Dermis microvascular lymphatic vessel endothelial cell (primary cell): Measurements from ENCODE around the gene LEMD3. TPM values are rescaled to one million over a fixed set of nuclear protein-coding genes. Genes with fewer than 3 reads are reported as not detected.
A peak's percentile ranks its signal among the peaks of the same experiment; 100 is the strongest.

Experiments
- DNase-seq, 2 donors: peaks; one replicate each; pipeline versions ENCODE4 v3.0.0 to v3.0.0-alpha.2; 2010; ENCODE audit warnings: low read depth in 2 of 2
- total RNA-seq: library from RNA; depleted of rRNA; stranded (reverse); fragments of >200 nt; gene quantifications from 2 replicates; pipeline ENCODE4 v1.2.1, GENCODE V29; 2014

The LEMD3 gene
- 21.8 and 22.4 TPM in 2 replicates for total RNA-seq

DNA sequence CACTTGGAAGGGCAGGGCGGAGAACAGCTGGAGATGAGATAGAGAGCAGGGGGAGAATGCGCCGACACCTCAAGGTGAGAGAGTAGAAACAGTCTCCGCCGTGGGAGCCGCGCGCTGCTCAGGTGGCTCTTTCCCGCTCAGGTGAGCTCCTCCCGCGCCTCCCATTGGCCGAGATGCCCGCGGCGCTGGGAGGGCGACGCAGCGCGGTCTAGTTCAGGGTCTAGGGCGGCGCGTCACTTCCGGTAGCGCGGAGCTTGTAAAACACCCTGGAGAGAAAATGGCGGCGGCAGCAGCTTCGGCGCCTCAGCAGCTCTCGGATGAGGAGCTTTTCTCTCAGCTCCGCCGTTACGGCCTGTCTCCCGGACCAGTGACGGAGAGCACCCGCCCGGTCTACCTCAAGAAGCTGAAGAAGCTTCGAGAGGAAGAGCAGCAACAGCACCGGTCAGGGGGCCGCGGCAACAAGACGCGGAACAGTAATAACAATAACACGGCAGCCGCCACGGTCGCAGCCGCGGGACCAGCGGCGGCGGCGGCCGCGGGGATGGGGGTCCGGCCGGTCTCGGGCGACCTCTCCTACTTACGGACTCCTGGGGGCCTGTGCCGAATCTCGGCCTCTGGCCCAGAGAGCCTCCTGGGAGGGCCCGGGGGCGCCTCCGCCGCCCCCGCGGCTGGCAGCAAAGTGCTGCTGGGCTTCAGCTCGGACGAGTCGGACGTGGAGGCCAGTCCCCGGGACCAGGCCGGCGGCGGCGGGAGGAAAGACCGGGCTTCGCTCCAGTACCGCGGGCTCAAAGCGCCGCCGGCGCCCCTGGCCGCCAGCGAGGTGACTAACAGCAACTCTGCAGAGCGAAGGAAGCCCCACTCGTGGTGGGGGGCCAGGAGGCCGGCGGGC is at the start of gene LEMD3:
Gene LEMD3 (plus strand): TSS at position 264 of the 889 bp plus-strand sequence. CDS start 14 bp downstream, at position 278.
- DNase-seq: peak; percentile 77 to 94

DNA sequence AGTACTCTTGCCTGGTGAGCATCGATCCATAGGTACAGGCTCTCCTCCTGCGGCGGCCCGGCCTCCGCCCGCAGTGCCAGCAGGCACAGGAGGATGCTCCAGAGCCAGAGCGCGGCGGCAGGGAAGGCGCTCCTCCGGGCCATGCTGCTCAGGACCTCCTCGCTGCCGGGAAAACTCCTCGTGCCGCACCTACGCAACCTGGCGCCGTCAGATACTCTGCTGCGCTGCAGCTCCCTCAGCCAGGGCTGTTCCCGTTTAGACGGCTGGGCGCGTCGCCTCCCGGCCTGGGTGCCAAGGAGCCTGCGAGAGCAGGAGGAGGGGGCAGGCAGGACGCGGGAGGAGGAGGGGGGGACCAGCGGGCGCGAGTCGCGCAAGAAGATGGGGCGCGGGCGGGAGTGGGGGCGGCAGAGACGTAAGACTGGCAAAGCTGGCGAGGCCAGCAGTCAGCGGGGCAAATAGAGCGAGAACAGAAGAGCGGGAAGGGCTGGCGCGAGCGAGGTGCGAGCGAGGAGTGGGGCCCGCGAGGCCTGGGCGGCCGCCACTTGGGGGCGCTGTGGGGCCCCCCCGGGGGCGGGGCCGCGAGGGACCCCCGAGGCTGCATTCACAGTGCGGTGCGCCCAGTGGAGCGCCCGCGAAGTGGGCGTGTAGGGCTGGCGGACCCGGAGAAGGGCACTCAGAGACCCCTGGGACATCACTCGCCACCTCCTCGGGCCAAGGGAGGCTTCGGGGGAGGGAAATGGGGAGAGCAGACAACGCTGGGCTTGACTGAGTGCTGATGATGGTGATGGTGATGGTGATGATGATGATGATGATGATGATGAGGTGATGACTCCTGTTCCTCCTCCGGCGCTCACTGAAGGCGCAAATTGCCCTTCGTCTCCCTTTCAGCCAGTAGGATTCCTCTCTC is 48.1 kb upstream of the LEMD3 start, which contains the start of gene WIF1:
Gene WIF1 (minus strand): TSS at position 257 of the 907 bp plus-strand sequence. CDS start 114 bp downstream, at position 143.
- peak in 1 of 2 donors; percentile 12 for DNase-seq

DNA sequence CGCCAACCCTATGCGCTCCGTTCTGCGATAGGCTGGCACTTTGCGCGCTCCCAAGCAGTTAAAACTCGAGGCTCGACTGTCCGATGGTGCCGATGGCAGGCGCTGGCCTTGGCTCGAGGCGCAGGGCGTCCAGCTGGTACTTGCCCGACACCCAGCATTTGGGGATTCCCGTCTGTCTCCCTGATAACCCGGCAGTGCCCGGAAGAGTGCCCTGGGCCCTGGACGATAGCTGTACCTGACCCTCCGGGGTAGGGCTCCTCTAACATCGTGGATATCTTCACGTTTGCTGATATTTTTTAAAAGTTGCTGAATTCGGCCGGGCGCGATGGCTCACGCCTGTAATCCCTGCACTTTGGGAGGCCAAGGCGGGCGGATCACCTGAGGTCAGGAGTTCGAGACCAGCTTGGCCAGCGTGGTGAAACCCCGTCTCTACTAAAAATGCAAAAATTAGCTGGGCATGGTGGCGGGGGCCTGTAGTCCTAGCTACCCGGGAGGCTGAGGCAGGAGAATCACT is 47.4 kb upstream of the LEMD3 start:
- no peak for DNase-seq

DNA sequence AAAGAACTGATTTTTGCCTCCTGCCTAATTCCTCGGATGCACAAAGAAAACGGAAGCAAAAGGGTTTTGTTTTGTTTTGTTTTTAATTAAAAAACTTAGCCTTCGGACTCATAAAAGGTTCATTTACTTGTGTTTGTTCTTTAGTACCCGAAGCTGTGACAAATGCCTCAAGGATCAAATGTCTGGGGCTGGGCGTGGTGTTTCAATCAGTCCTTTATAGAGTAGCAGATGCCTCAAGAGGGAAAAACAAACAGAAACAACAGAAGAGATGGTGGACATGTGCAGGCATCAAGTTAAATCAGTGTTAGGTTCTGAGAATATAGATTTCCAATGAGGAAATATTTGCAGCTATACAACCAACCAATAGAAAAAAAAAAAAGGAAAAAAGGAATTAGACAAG is 46.7 kb upstream of the LEMD3 start:
- no peak for DNase-seq

DNA sequence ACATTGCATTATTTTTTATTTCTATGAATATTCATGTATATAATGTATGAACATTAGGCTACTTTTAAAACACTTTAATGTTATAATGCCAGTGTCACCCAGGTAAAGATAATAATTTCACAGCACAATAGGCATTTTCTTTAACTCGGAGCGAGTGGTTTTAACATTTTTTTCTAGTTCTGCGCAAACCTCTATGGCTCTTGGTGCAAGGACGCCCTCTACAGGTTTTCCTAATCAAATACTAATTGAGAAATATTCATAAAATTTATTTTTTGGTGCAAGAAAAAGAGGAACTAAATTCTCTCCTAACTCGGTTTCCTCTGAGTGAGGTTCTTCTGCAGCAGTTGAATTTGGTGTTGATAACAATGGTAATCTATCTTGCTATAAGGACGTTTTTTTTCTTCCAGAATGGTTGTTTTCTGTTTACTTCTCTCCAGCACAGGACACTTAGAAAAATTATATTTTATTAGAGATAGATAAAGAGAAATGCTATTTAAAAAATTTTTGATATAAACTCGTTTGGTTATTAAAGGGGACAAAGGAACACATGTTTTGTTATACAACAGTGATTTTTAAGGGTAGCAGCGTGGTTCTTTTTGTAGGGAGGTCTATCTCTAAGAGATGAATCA is 45.8 kb upstream of the LEMD3 start:
- DNase-seq: peak; percentile 28 to 48

DNA sequence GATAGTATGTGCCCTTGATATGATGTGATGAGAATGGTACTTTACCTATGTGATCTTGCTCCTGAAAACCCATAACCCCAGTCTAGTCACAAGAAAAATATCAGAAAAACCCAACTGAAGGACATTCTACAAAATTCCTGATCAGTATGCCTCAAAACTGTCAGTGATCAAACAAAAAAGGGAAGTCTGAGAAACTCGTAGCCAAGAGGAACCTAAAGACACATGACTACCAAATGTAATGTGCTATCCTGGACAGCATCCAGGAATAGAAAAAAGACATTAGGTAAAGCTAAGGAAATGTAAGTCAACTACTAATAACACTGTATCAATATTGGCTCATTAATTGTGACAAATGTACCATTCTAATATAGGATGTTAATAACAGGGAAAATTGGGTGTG is 44.1 kb upstream of the LEMD3 start:
- no peak for DNase-seq

DNA sequence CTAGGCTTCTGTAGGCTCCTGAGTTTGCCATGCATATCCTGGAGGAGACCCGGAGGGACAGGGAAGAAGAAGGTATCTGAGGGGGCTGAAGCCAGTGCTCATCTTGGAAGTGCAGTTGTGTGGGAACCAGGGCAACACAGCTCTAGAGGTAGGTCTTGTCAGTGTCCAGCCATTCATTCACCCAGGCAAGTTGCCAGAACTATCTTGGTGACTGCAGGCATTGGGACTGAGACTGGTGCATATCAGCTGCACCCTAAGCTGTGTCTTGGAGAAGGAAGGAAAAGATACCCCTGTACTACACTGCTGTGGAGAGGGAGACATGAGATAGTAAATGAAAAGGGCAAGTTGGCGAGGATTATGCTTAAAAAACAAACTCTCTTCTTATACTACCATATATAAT is 43.4 kb upstream of the LEMD3 start:
- DNase-seq: no peak

DNA sequence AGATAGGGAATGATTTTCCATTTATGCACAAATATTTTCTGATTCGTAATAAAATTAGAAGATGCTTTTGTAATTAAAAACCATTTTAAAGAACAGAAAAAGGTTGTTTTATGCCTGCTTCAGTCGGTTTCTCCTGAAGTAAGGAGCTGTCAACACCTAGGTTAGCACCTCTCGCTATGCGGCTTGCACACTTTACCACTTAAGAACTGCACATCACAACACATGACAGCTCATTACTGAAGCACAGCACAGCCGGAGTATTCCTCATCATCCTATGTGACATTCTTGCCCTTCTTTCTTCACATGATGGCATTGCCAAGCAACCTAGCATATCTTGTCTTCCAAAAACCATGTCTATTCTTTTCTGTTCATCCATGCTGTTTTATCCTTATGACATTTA is 42.9 kb upstream of the LEMD3 start:
- no peak for DNase-seq

DNA sequence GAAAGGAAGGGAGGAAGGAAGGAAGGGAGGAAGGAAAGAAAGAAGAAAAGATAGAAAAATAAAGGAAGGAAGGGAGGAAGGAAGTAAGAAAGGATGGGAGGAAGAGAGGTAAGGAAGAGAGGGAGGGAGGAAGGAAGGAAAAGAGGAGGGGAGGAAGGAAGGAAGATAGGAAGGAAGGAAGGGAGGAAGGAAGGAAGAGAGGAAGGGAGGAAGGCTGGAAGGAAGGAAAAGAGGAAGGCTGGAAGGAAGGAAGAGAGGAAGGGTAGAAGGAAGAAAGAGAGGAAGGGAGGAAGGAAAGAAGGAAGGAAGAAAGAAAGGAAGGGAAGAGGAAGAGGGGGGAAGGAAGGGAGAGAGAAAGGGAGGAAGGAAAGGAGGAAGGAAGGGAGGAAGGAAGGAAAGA is 35.5 kb upstream of the LEMD3 start:
- no peak for DNase-seq

DNA sequence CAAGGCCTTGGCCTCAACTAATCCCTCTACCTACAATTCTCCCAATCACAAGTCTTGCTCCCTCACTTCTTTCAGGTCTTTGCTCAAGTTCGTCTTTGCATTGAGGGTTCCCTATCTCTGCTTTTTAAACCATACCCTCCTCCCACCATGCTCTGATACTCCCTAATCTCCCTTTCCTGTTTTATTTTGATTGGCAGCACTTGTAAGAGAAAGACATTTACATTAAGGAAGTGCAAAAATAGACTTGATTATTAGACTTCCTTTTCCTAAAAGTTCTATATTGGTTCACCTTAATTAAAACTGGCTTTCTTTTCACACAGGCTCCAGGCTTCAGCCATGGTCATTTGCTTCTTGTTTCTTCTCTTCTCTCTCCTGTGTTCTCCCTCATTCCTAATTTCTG is 30.0 kb upstream of the LEMD3 start:
- no peak for DNase-seq

DNA sequence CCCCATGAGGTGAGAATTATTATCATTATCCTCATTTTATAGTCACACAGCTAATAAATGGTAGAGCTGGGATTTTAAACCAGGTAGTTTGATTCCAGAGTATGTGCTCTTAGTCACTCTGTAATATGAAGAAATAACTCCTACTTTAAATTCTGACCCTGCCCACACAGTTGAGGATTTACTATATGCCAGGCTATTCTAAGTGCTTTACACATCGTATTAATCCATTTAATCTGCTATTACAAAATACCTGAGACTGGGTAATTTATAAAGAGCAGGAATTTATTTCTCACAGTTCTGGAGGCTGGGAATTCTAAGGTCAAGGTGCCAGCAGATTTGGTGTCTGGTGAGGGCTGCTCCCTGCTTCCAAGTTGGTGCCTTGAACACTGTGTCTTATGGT is 28.6 kb upstream of the LEMD3 start:
- DNase-seq: no peak

DNA sequence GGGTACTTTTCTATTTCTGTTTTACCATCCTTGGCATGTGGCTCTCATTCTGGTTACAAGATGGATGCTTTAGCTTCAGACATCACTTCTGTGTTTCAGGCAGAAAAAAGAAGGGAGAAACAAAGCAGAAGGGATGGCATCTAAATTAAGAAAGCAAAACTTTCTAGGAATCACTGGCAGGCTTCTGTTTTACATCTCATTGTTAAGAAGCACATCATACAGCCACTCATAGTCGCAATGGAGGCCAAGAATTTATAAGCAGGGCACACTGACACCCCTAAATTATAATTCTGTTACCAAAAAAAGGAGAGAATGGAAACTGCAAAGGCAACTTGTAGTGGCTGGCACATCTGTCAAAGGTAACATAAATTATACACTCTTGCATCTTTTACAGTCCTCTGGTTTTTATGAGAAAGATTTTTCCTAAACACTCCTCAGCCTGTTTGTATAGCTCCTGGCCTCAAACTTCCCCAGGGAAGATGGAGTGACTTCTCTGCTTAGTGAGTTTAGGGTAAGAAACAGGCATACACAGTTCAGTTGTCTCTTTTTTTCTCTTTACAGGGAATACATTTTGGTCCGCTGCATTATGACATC is 22.0 kb upstream of the LEMD3 start:
- DNase-seq: no peak

DNA sequence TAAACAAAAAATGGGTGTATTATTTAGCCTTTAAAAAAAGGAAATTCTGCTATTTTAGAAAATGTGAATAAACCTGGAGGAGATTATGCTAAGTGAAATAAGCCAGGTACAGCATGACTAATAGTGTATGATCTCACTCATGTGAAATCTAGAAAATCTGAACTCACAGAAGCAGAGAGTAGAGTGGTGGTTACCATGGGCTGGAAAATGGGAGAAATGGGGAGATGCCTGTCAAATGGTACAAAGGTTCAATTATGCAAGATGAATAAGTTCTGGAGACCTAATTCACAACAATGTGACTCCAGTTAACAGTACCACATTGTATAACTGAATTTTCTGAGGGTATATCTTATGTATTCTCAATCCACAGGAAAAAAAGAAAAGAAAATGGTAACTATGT is 17.4 kb upstream of the LEMD3 start:
- DNase-seq: no peak

DNA sequence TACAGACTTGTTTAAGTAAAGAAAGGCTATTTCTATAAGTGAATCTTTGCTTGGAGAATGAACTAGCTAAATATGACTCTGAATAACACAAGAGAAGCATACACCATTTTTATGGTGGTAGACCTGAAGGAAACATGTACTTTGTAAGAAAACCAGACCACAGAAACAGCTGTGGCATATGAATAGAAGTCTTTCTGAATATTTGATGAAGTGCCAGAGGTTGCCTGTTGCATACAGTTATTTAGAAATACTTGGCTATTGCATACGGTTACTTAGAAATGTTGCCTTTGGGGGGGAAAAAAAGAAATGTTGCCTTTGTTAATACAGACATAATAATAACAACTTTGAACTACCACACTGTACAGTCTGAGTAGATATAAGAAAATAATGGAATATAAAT is 16.8 kb upstream of the LEMD3 start:
- no peak for DNase-seq

DNA sequence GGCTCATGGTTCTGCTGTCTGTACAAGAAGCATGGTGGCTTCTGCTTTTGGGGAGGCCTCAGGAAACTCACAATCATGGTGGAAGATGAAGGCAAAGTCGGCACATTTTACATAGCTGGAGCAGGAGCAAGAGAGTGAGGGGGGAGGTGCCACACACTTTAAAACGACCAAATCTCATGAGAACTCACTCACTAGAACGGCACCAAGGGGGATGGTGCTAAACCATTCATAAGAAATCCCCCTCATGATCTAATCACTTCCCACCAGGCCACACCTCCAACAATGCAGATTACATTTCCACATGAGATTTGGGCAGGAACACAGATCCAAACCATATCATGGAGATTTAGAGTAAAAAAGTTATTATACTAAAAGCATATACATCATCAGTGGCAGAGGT is 13.6 kb upstream of the LEMD3 start:
- no peak for DNase-seq

DNA sequence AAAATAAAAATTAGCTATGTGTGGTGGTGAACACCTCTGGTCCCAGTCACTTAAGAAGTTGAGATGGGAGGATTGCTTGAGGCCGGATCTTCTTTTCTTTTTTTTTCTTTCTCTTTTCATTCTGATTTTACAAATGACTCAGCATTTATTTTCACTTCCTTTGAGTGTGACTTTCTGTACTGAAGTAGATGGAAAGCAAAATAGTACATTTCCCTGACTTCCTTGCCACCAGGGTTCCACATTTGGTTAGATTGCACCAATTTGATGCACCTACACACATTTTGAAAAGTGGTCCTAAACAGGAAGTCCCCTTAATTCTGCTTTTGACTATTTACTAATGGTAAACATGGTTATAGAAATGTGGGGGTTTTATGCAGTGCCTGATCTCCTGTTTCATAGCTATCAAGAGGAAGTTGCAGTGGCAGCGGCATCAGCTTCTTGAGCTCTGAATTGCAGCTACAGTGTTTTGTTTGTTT is 13.0 kb upstream of the LEMD3 start:
- DNase-seq: peak in 1 of 2 donors; percentile 11

DNA sequence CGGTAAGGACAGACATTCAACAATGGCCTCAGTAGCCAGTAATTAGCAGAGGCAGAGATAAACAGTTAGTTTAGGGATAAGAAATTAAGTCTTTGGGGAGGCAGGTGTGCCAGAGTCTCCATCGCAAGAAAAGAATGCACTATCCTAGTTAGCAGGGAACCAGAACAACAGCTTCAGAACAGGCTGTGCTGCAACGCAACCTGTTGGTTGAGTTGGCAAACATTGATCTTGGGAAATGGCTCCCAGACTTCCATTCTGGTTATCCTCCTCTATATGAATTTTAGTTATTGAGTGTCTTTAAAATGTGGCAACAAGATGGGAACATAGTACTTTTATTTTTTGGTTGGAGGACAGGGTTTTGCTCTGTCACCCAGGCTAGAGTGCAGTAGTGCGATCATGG is 12.3 kb upstream of the LEMD3 start:
- DNase-seq: no peak

DNA sequence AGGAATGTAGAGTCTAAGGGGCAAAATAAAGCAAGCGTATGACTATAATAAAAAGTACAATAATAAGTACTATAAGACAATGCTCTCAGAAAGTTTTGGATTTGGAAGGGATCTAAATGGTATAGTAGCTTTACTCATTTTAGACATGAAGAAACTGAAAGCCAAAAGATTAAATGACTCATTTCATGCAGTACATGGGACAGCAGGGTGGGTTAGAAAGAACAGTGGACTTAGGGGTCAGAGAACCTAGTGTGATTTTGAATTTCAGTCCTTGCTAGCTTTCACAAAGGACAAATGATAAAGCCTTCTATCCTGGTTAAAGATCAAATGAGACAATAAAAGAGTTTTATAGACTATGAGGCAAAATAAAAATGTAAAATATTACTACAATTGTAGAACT is 6.8 kb upstream of the LEMD3 start:
- no peak for DNase-seq

DNA sequence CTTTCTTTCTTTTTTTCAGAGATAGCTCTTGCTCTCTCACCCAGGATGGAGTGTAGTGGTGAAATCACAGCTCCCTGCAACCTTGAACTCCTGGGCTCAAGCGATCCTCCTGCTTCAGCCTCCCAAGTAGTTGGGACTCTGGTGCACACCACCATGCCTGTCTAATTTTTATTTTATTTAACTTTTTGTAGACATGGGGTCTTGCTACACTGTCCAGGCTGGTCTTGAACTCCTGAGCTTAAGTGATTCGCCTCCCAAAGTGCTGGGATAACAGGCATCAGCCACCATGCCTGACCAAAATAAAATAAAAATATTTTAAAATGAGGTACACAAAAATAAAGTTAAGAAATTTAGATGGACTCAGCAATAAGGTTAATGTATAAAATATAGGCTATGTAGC is 5.1 kb upstream of the LEMD3 start:
- DNase-seq: no peak

DNA sequence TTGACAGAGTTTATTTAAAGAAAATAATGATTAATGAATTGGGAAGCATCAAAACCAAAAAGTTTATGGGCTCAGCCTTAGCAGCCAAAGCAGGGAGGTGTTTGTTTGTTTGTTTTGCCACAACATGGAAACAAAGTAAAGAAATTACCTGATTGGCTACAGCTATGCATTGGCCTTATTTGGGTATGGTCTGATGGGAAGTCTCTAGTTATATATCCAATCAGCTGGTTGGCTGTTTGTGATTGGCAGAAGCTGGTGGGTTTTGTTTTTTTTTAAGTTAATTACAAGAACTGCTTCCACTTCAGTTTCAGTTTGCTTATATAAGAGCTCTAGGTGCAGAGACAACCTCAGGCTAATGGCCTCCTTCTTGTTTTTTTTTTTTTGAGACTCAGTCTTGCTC is 4.6 kb upstream of the LEMD3 start:
- DNase-seq: no peak

DNA sequence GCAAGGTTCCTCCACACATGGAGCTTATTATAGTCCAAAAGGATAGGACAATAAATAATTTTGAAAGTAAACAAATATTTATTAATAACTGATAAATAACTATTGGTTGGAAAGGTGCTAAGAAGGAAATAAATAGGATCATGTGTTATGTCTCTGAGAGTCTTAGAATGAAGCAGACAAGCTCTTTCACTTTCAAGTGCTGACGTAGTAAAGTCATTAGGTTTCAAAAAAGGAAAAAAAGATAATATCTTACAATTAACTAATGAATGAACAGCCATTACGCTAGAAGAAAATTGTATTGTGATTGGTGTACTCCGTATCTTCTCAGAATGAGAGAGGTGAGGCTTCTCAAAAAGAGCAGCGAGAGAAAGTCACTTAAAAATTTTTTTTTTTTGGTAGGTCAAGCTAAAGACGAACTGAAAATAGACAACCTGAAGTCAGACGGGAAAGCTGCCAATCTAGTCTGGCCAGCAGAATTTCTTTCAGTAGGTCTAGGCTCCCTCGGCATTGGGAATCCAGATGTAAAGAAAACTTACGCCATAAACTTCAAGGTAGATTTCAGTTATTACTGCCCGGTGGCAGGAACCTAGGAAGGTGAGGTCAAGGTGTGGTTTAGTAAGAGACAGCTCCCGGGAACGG is 583 bp upstream of the LEMD3 start:
- peak in 1 of 2 donors; percentile 4 for DNase-seq
